MM.1S (cell line): ENCODE measurements around the gene SART3.
A peak's percentile ranks its signal among the peaks of the same experiment; 100 is the strongest.

Experiments
- DNase-seq: peaks from one replicate; pipeline ENCODE4 v3.0.0-alpha.2; 2015
- H2AFZ ChIP-seq: fragments of 300-600 bp; sonication (generic); 2 replicates; pipeline ENCODE4 v1.6.0; 2016; ENCODE audit warnings: antibody characterized with exemption, low read length
- H3F3A ChIP-seq: fragments of 300-600 bp; sonication (generic); 2 replicates; pipeline ENCODE4 v1.6.1; 2016; ENCODE audit warnings: mild to moderate bottlenecking, antibody characterized with exemption, low read length, moderate library complexity, mixed read lengths; ENCODE audit not compliant: insufficient read depth
- H3K27ac ChIP-seq: fragments of 300-600 bp; sonication (generic); 2 replicates; pipeline ENCODE4 v1.5.1; 2016; ENCODE audit warnings: mild to moderate bottlenecking, low read length
- H3K27me3 ChIP-seq: fragments of 300-600 bp; sonication (generic); replicated peaks from 2 replicates; pipeline ENCODE4 v1.6.0; 2016; ENCODE audit warnings: low read length; ENCODE audit not compliant: insufficient read depth
- H3K36me3 ChIP-seq: fragments of 300-600 bp; sonication (generic); replicated peaks from 2 replicates; pipeline ENCODE4 v1.6.1; 2016; ENCODE audit warnings: mild to moderate bottlenecking, low read length, mixed read lengths; ENCODE audit not compliant: insufficient read depth
- H3K4me1 ChIP-seq: fragments of 300-600 bp; sonication (generic); 2 replicates; pipeline ENCODE4 v1.6.1; 2016; ENCODE audit warnings: low read length, mixed read lengths
- H3K4me2 ChIP-seq: fragments of 300-600 bp; sonication (generic); 2 replicates; pipeline ENCODE4 v1.6.0; 2016; ENCODE audit warnings: low read depth, low read length
- H3K4me3 ChIP-seq: fragments of 300-600 bp; sonication (generic); 2 replicates; pipeline ENCODE4 v1.5.1; 2016; ENCODE audit warnings: low read length, mixed read lengths
- H3K79me2 ChIP-seq: fragments of 300-600 bp; sonication (generic); 2 replicates; pipeline ENCODE4 v1.6.1; 2016; ENCODE audit warnings: mixed run types, low read length, mixed read lengths
- H3K9ac ChIP-seq: fragments of 300-600 bp; sonication (generic); 2 replicates; pipeline ENCODE4 v1.6.1; 2016; ENCODE audit warnings: low read length, mixed read lengths
- H3K9me2 ChIP-seq: fragments of 300-600 bp; sonication (generic); replicated peaks from 2 replicates; pipeline ENCODE4 v1.6.1; 2016; ENCODE audit warnings: mild to moderate bottlenecking, low read length, mixed read lengths; ENCODE audit not compliant: insufficient read depth
- H3K9me3 ChIP-seq: fragments of 300-600 bp; sonication (generic); replicated peaks from 2 replicates; pipeline ENCODE4 v1.6.1; 2016; ENCODE audit warnings: mild to moderate bottlenecking, low read length, mixed read lengths; ENCODE audit not compliant: insufficient read depth
- H4K20me1 ChIP-seq: fragments of 300-600 bp; sonication (generic); 2 replicates; pipeline ENCODE4 v1.6.1; 2016; ENCODE audit warnings: mild to moderate bottlenecking, low read length, moderate library complexity, mixed read lengths; ENCODE audit not compliant: insufficient read depth
- CTCF ChIP-seq: fragments of 300-600 bp; sonication (generic); IDR thresholded peaks from 2 replicates; pipeline ENCODE4 v1.5.1; 2016; ENCODE audit warnings: antibody characterized with exemption, low read length, mixed read lengths
- EZH2 ChIP-seq: fragments of 300-600 bp; sonication (generic); optimal IDR thresholded peaks from 2 replicates; pipeline ENCODE3; 2017; ENCODE audit warnings: low read depth, mild to moderate bottlenecking, antibody characterized with exemption, low read length, mixed read lengths
- EZH2phosphoT487 ChIP-seq: fragments of 300-600 bp; sonication (generic); IDR thresholded peaks from 2 replicates; pipeline ENCODE4 v1.6.1; 2018; ENCODE audit warnings: antibody characterized with exemption, low read length

SART3 gene

GRCh38 chr12:108570743-108571608, 10.0 kb upstream of the SART3 start:
- H3K9me2 ChIP-seq = no peaks in the 10 kb centered on the region
- H2AFZ ChIP-seq = no peak overlapping the region
- peak overlapping the region; percentile 69 for H3K9ac ChIP-seq
- H3K79me2 ChIP-seq = peaks cover 24% of the 10 kb centered on the region
- DNase-seq = peak; percentile 76
- H4K20me1 ChIP-seq = no peaks in the 10 kb centered on the region
- H3K27me3 ChIP-seq = no peaks in the 10 kb centered on the region
- H3K36me3 ChIP-seq = no peaks in the 10 kb centered on the region
- peaks cover 82% of the 10 kb centered on the region for H3F3A ChIP-seq
- TF ChIP-seq CTCF = peak; percentile 56
- TF ChIP-seq EZH2 = no peak
- peak overlapping the region; percentile 100 for H3K27ac ChIP-seq
- H3K4me3 ChIP-seq = no peak overlapping the region
- H3K4me1 ChIP-seq = peaks cover 89% of the 10 kb centered on the region
- H3K4me2 ChIP-seq = peak overlapping the region; percentile 31; the same call in 1 of the 2 replicates
- H3K9me3 ChIP-seq = no peaks in the 10 kb centered on the region

- H3K79me2 ChIP-seq = peaks cover 42% of the 10 kb centered on the region
- H3K4me3 ChIP-seq = peak overlapping the region; percentile 39
- H3K27me3 ChIP-seq = no peaks in the 10 kb centered on the region
- peak overlapping the region; percentile 100 for H3K27ac ChIP-seq
- peak overlapping the region; percentile 94 for H3K9ac ChIP-seq
- no peak overlapping the region for H2AFZ ChIP-seq
- H3K36me3 ChIP-seq = no peaks in the 10 kb centered on the region; the same call in 1 of the 2 replicates
- peak overlapping the region; percentile 91 for H3K4me2 ChIP-seq
- no peaks in the 10 kb centered on the region for H3K9me2 ChIP-seq
- no peaks in the 10 kb centered on the region for H3K9me3 ChIP-seq
- peaks cover 86% of the 10 kb centered on the region for H3F3A ChIP-seq
- H4K20me1 ChIP-seq = no peaks in the 10 kb centered on the region
- peak; percentile 97 for DNase-seq
- peaks cover 95% of the 10 kb centered on the region for H3K4me1 ChIP-seq
- TF ChIP-seq EZH2phosphoT487 = no peak
- TF ChIP-seq EZH2 = no peak
- no peak for TF ChIP-seq CTCF
Observed at GRCh38 chr12:108568338-108569154, 7.6 kb upstream of the SART3 start.

GRCh38 chr12:108567406-108568337, 6.7 kb upstream of the SART3 start:
- TF ChIP-seq EZH2 (no peak), EZH2phosphoT487 (no peak), CTCF (no peak)
- H3K4me1 ChIP-seq = peaks cover 87% of the 10 kb centered on the region

More at GRCh38 chr12:108567406-108568337, 6.7 kb upstream of the SART3 start:
- Histone ChIP-seq H3K9ac (peak overlapping the region; percentile 94), H3K36me3 (no peaks in the 10 kb centered on the region; the same call in 1 of the 2 replicates), H4K20me1 (no peaks in the 10 kb centered on the region), H2AFZ (no peak overlapping the region), H3K9me3 (no peaks in the 10 kb centered on the region), H3F3A (peaks cover 85% of the 10 kb centered on the region), H3K4me2 (peak overlapping the region; percentile 91), H3K9me2 (no peaks in the 10 kb centered on the region), H3K27me3 (no peaks in the 10 kb centered on the region), H3K27ac (peak overlapping the region; percentile 100), H3K79me2 (peaks cover 50% of the 10 kb centered on the region), H3K4me3 (peak overlapping the region; percentile 39)
- peak; percentile 77 for DNase-seq
